ENCODE data around the gene RAD51.

DNA sequence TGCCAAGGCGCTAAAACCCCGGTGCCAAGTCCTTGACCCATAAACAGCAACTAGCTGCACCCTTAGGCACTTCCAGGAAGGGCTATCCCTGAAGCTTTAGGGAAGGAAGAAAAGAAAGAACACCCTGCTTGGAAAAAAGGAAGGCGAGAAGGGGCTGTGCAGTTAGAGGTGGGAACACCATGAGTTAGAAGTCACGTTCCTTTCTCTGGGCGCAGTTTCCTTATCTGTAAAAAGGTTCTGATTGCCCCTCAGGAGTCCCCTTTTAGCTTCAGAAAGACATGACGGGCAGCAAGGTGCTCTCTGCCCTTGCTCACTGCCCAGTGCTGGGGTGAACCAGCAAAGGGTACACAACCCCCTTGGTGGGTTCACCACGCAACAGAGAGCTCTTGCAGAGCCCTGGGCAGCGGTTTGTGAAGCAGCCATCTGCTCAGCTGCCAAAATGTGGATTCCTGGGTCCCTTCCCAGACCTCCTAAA lies 69.7 kb downstream of the RAD51 start:
- TF ChIP-seq POLR2A (IDR thresholded peaks at IDR 0.05), result no peak
- TF ChIP-seq, protein P1, sequence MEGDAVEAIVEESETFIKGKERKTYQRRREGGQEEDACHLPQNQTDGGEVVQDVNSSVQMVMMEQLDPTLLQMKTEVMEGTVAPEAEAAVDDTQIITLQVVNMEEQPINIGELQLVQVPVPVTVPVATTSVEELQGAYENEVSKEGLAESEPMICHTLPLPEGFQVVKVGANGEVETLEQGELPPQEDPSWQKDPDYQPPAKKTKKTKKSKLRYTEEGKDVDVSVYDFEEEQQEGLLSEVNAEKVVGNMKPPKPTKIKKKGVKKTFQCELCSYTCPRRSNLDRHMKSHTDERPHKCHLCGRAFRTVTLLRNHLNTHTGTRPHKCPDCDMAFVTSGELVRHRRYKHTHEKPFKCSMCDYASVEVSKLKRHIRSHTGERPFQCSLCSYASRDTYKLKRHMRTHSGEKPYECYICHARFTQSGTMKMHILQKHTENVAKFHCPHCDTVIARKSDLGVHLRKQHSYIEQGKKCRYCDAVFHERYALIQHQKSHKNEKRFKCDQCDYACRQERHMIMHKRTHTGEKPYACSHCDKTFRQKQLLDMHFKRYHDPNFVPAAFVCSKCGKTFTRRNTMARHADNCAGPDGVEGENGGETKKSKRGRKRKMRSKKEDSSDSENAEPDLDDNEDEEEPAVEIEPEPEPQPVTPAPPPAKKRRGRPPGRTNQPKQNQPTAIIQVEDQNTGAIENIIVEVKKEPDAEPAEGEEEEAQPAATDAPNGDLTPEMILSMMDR (IDR thresholded peaks at IDR 0.05), result no peak
